Measurements from ENCODE around the gene SPINK9.

DNA sequence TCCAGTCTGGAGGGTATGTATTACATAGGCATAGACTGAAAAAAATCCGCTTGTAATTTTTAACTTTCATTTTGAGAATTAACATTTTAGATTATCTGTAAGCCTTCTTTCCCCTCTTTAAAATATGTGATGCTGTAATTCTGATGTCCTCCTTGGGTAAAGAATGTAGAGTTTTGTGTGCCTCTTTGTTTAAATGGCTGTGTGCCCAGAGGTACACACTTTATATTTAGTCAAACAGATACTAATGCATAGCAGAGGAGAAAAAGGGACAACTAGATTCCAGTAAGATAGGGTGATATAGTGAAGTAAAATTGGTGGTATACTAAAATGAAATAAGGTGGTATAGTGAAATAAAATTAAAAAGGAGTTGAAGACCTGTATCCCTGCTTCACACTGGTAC is 49.7 kb downstream of the SPINK9 start:
- TF ChIP-seq, protein P1, sequence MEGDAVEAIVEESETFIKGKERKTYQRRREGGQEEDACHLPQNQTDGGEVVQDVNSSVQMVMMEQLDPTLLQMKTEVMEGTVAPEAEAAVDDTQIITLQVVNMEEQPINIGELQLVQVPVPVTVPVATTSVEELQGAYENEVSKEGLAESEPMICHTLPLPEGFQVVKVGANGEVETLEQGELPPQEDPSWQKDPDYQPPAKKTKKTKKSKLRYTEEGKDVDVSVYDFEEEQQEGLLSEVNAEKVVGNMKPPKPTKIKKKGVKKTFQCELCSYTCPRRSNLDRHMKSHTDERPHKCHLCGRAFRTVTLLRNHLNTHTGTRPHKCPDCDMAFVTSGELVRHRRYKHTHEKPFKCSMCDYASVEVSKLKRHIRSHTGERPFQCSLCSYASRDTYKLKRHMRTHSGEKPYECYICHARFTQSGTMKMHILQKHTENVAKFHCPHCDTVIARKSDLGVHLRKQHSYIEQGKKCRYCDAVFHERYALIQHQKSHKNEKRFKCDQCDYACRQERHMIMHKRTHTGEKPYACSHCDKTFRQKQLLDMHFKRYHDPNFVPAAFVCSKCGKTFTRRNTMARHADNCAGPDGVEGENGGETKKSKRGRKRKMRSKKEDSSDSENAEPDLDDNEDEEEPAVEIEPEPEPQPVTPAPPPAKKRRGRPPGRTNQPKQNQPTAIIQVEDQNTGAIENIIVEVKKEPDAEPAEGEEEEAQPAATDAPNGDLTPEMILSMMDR (IDR thresholded peaks at IDR 0.05), result no peak
- no peak for TF ChIP-seq EZH2 (IDR thresholded peaks at IDR 0.05)

Measured in neural progenitor cell (in vitro differentiated cells).